IPS-20b (cell line): ENCODE data around the gene PES1.
"Not testable (repeated sequence)": the region's sequence is repeated elsewhere in the genome, so short reads cannot be mapped to it uniquely, and the experiment has no call there.

Experiments
- H3K27ac ChIP-seq: one replicate; pipeline ENCODE4 v1.5.1; 2013; ENCODE audit warnings: low read length
- H3K27me3 ChIP-seq: 2 replicates; pipeline ENCODE4 v1.6.1; 2013; ENCODE audit warnings: mild to moderate bottlenecking, low read length, inconsistent platforms; ENCODE audit not compliant: insufficient read depth
- H3K36me3 ChIP-seq: 2 replicates; pipeline ENCODE4 v1.6.1; 2013; ENCODE audit warnings: low read depth, mild to moderate bottlenecking, inconsistent platforms, low read length, moderate library complexity; ENCODE audit not compliant: insufficient read depth
- H3K4me1 ChIP-seq: 2 replicates; pipeline ENCODE4 v1.6.1; 2013; ENCODE audit warnings: mild to moderate bottlenecking, control low read depth, inconsistent platforms, low read length, moderate library complexity; ENCODE audit not compliant: insufficient read depth
- H3K4me3 ChIP-seq: 2 replicates; pipeline ENCODE4 v1.5.1; 2013; ENCODE audit warnings: mild to moderate bottlenecking, low read length, inconsistent platforms
- H3K9ac ChIP-seq: 2 replicates; pipeline ENCODE4 v1.6.1; 2013; ENCODE audit warnings: low read depth, mild to moderate bottlenecking, inconsistent platforms, low read length, moderate library complexity
- H3K9me3 ChIP-seq: 2 replicates; pipeline ENCODE4 v1.6.1; 2013; ENCODE audit warnings: mild to moderate bottlenecking, low read depth, low read length, inconsistent platforms; ENCODE audit not compliant: insufficient read depth

PES1 gene

GRCh38 chr22:30591588-30592359 lies at the start of gene PES1:
TSS of gene PES1 (minus strand) at chr22:30591910. CDS start at chr22:30591833, 77 bp downstream.
- peak within 1 kb of the TSS; percentile 97 for H3K9ac ChIP-seq

DNA sequence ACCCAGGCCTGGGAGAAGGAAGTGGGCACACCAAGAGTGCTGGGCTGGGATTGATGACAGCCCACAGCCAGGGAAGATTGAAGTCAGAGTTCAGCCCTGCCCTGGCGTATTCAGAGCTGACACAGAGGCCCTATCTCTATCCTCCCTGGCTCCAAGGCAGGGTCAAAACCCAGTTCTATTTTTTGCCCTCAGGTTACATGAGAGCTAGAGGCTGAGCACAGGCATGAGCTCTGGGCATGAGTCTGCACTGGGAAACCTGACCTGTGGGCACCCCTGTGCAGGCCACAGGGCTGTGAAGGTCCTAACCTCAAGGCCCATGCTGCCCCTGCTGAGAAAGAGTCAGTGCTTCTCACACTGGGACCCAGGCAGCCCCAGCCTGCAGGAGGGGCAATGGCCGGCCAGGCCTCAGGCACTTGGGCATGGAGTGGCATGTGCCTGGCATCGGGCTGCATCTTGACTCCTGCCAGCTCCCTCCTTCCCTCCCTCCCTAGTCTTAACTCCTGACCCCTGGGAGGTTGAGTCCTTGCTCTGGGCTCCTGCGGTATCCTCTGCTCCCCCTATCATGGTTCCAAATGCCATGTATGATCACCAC lies 49.2 kb upstream of the PES1 start:
- peaks cover 12% of the 10 kb centered on the region; the same call in 1 of the 2 replicates for H3K27me3 ChIP-seq
- H3K4me3 ChIP-seq: no peak overlapping the region
- H3K36me3 ChIP-seq: no peaks in the 10 kb centered on the region
- H3K27ac ChIP-seq: no peak overlapping the region
- no peaks in the 10 kb centered on the region for H3K9me3 ChIP-seq
- H3K9ac ChIP-seq: no peak overlapping the region
- no peaks in the 10 kb centered on the region for H3K4me1 ChIP-seq

More at GRCh38 chr22:30591588-30592359, at the start of gene PES1:
- Histone ChIP-seq H3K27me3 (peaks cover 15% of the 10 kb centered on the region), H3K4me1 (peaks cover 5% of the 10 kb centered on the region; the same call in 1 of the 2 replicates), H3K36me3 (peaks cover 31% of the 10 kb centered on the region), H3K4me3 (peak within 1 kb of the TSS; percentile 97), H3K9me3 (no peaks in the 10 kb centered on the region), H3K27ac (peak within 1 kb of the TSS; percentile 99)

GRCh38 chr22:30640361-30640760 lies 48.7 kb upstream of the PES1 start:
- Histone ChIP-seq H3K4me1 (no peaks in the 10 kb centered on the region), H3K4me3 (no peak overlapping the region), H3K9me3 (no peaks in the 10 kb centered on the region), H3K9ac (no peak overlapping the region), H3K27me3 (peaks cover 13% of the 10 kb centered on the region; the same call in 1 of the 2 replicates), H3K36me3 (no peaks in the 10 kb centered on the region), H3K27ac (no peak overlapping the region)

DNA sequence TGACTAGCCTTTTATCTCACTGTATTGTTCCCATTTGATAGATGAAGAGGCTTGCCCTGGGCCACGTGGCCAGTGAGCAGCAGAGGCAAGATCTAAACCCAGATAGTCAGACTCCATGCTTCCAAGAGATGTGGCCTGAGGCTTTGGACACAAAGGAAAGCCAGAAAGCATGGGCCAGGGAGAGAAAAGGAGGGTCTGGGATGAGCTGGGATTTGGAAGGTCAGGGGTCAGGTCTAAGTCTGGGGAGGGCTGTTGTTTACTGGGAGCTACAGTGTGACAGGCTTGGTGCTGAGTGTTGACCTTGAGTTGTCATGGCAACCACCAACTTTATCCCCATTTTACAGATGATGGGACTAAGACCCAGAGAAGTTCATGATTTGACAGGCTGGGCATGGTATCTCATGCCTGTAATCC lies 46.0 kb upstream of the PES1 start:
- no peaks in the 10 kb centered on the region for H3K9me3 ChIP-seq
- no peak overlapping the region for H3K4me3 ChIP-seq
- peaks cover 13% of the 10 kb centered on the region; the same call in 1 of the 2 replicates for H3K27me3 ChIP-seq
- no peak overlapping the region for H3K9ac ChIP-seq
- H3K36me3 ChIP-seq: no peaks in the 10 kb centered on the region
- H3K4me1 ChIP-seq: peaks cover 3% of the 10 kb centered on the region; the same call in 1 of the 2 replicates
- H3K27ac ChIP-seq: no peak overlapping the region

DNA sequence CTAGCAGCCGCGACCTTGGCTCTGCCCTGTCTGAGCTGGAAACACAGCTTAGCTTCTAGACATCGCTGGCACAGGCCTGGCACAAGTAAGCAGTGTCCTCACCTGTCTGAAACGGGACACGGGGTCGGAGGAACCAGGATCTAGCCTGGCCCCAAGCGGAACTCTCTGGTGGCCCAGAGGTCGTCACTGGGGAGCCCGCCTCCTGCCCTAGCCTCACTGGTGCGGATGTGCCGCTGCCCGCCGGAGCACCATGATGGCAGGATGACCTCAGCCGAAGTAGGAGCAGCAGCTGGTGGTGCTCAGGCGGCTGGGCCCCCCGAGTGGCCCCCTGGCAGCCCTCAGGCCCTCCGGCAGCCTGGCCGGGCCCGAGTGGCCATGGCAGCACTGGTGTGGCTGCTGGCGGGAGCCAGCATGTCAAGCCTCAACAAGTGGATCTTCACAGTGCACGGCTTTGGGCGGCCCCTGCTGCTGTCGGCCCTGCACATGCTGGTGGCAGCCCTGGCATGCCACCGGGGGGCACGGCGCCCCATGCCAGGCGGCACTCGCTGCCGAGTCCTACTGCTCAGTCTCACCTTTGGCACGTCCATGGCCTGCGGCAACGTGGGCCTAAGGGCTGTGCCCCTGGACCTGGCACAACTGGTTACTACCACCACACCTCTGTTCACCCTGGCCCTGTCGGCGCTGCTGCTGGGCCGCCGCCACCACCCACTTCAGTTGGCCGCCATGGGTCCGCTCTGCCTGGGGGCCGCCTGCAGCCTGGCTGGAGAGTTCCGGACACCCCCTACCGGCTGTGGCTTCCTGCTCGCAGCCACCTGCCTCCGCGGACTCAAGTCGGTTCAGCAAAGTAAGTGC lies 44.7 kb upstream of the PES1 start:
- peak overlapping the region; percentile 74 for H3K4me3 ChIP-seq
- H3K27me3 ChIP-seq: peaks cover 13% of the 10 kb centered on the region; the same call in 1 of the 2 replicates
- no peaks in the 10 kb centered on the region for H3K9me3 ChIP-seq
- H3K27ac ChIP-seq: no peak overlapping the region
- H3K9ac ChIP-seq: peak overlapping the region; percentile 65; the same call in 1 of the 2 replicates
- H3K4me1 ChIP-seq: peaks cover 3% of the 10 kb centered on the region; the same call in 1 of the 2 replicates
- H3K36me3 ChIP-seq: no peaks in the 10 kb centered on the region

GRCh38 chr22:30635273-30636225 lies 43.8 kb upstream of the PES1 start, which contains the start of gene SLC35E4:
TSS of gene SLC35E4 (plus strand) at chr22:30635781. CDS start at chr22:30636451, 670 bp downstream.
- H3K4me1 ChIP-seq: peaks cover 3% of the 10 kb centered on the region; the same call in 1 of the 2 replicates
- no peak within 1 kb of the TSS for H3K27ac ChIP-seq
- H3K9ac ChIP-seq: peak within 1 kb of the TSS; percentile 65; the same call in 1 of the 2 replicates
- H3K4me3 ChIP-seq: peak within 1 kb of the TSS; percentile 74
- H3K36me3 ChIP-seq: no peaks in the 10 kb centered on the region
- no peaks in the 10 kb centered on the region for H3K9me3 ChIP-seq
- peaks cover 13% of the 10 kb centered on the region; the same call in 1 of the 2 replicates for H3K27me3 ChIP-seq

DNA sequence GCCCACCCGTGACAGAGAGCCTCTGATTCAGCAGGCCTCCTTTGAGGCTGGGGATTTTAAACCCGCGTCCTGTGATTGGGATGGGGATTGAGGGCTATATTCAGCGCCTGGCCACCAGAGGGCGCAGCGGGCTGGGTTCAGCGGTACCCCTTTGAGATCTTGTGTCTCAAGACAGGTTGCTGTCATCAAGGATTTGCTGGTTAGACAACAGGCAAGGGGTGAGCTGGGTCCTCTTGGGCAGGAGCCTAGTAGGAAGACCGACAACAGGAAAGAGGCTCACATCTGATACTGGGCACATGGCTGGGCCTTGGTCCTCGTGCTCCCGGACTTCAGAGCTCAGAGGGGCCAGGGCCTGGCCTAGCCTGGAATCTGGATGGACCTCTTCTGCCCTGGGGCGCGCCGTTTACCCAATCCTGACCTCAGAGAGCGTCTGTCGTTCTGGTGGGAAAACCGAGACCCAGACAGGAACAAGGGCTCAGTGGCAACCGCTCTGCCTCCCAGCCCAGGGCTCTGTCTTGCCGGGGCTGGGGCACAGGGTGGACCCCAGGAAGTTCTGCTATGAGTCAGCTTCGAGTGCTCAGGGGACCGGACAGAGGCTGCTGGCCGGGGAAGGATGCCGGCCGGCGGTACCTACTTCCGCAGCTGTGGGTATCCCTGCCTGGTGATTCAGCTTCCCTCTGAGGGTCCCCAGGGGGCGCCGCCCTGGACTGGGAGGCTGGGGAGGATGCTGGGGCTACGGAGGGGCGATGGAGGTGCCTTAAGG lies 42.9 kb upstream of the PES1 start:
- peaks cover 13% of the 10 kb centered on the region; the same call in 1 of the 2 replicates for H3K27me3 ChIP-seq
- peaks cover 3% of the 10 kb centered on the region; the same call in 1 of the 2 replicates for H3K4me1 ChIP-seq
- H3K27ac ChIP-seq: no peak overlapping the region
- no peaks in the 10 kb centered on the region for H3K36me3 ChIP-seq
- H3K9me3 ChIP-seq: no peaks in the 10 kb centered on the region
- peak overlapping the region; percentile 74 for H3K4me3 ChIP-seq
- H3K9ac ChIP-seq: peak overlapping the region; percentile 48; the same call in 1 of the 2 replicates

DNA sequence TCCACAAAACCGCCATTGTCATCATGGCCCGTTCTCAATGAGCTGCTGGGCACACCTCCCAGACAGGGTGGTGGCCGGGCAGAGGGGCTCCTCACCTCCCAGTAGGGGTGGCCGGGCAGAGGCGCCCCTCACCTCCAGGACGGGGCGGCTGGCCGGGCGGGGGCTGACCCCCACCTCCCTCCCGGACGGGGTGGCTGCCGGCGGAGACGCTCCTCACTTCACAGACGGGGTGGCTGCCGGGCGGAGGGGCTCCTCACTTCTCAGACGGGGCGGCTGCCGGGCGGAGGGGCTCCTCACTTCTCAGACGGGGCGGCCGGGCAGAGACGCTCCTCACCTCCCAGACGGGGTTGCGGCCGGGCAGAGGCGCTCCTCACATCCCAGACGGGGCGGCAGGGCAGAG lies 39.8 kb upstream of the PES1 start:
- H3K36me3 ChIP-seq, H3K27me3 ChIP-seq, H3K4me3 ChIP-seq, H3K4me1 ChIP-seq, H3K9ac ChIP-seq, H3K9me3 ChIP-seq, H3K27ac ChIP-seq: not testable (repeated sequence)

- H3K9me3 ChIP-seq: no peaks in the 10 kb centered on the region
- H3K9ac ChIP-seq: no peak overlapping the region
- H3K27me3 ChIP-seq: no peaks in the 10 kb centered on the region
- H3K4me1 ChIP-seq: no peaks in the 10 kb centered on the region
- H3K36me3 ChIP-seq: peaks cover 22% of the 10 kb centered on the region; the same call in 1 of the 2 replicates
- no peak overlapping the region for H3K4me3 ChIP-seq
- no peak overlapping the region for H3K27ac ChIP-seq
These were observed 36.8 kb upstream of the PES1 start for GRCh38 chr22:30628491-30628890.

DNA sequence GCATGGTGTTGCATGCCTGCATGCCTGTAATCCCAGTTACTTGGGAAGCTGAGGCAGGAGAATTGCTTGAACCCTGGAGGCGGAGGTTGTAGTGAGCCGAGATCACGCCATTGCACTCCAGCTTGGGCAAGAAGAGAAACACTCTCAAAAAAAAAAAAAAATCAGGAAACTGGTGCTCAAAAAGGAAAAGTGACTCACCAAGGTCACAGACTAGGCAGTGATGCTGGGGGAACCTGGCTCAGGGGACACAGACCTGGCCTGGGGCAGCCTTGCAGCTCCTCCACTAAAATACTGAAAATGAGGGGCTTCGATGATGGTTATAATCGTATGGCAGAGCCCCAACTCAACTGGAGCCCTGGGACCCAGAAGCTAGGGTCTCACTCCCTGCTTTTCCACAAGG lies 35.8 kb upstream of the PES1 start:
- no peak overlapping the region for H3K27ac ChIP-seq
- peaks cover 30% of the 10 kb centered on the region; the same call in 1 of the 2 replicates for H3K36me3 ChIP-seq
- no peak overlapping the region for H3K4me3 ChIP-seq
- no peaks in the 10 kb centered on the region for H3K4me1 ChIP-seq
- H3K27me3 ChIP-seq: no peaks in the 10 kb centered on the region
- no peak overlapping the region for H3K9ac ChIP-seq
- H3K9me3 ChIP-seq: no peaks in the 10 kb centered on the region
